ENCODE data around the gene SPDYE1.
"Not testable (repeated sequence)": the region's sequence is repeated elsewhere in the genome, so short reads cannot be mapped to it uniquely, and the experiment has no call there.

SPDYE1 gene

GRCh38 chr7:44037951-44038350 lies 40.3 kb downstream of the SPDYE1 start:
- not testable (repeated sequence) for H3K27me3 ChIP-seq (ENCODE audit: insufficient read depth, low read length, poor library complexity, severe bottlenecking); H3K9me2 ChIP-seq (replicated peaks; ENCODE audit: low read depth, low read length); H3F3A ChIP-seq (ENCODE audit: low read depth); H3K9me3 ChIP-seq (ENCODE audit: insufficient read depth, low read depth, low read length); H3K4me2 ChIP-seq (ENCODE audit: low read depth, low read length, poor library complexity, severe bottlenecking); H3K79me2 ChIP-seq (ENCODE audit: insufficient read depth, low read length); H3K4me3 ChIP-seq (ENCODE audit: low read length, poor library complexity, severe bottlenecking); H2AFZ ChIP-seq (ENCODE audit: low read length); H3K4me1 ChIP-seq (ENCODE audit: insufficient read depth, low read length, poor library complexity, severe bottlenecking); H4K20me1 ChIP-seq (ENCODE audit: insufficient read depth, low read length, poor library complexity, severe bottlenecking); H3K36me3 ChIP-seq (ENCODE audit: insufficient read depth, low read length); H3K9ac ChIP-seq (ENCODE audit: low read depth, low read length, poor library complexity, severe bottlenecking)

DNA sequence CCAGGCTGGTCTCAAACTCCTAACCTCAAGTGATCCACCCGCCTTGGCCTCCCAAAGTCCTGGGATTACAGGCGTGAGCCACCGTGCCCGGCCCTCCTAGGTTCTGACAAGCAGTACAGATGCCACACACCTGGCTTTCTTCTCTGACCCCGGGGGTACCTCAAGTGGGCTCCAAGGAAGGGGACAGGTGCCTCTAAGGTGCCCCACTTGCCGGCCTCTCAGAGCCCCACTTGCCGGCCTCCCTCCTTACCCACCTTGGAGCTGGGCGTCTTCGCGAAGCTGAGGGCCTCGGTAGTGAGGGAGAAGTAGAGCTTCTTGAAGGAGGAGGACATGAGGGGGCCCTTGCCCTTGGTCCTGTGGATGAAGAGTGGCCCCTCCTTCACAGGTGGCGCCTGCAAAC lies 40.9 kb downstream of the SPDYE1 start:
- H3F3A ChIP-seq (ENCODE audit: low read depth); H3K4me2 ChIP-seq (ENCODE audit: low read depth, low read length, poor library complexity, severe bottlenecking); H3K27me3 ChIP-seq (ENCODE audit: insufficient read depth, low read length, poor library complexity, severe bottlenecking); H3K36me3 ChIP-seq (ENCODE audit: insufficient read depth, low read length); H3K4me1 ChIP-seq (ENCODE audit: insufficient read depth, low read length, poor library complexity, severe bottlenecking); H4K20me1 ChIP-seq (ENCODE audit: insufficient read depth, low read length, poor library complexity, severe bottlenecking); H3K9me2 ChIP-seq (replicated peaks; ENCODE audit: low read depth, low read length); H3K79me2 ChIP-seq (ENCODE audit: insufficient read depth, low read length); H3K4me3 ChIP-seq (ENCODE audit: low read length, poor library complexity, severe bottlenecking); H3K9me3 ChIP-seq (ENCODE audit: insufficient read depth, low read depth, low read length); H2AFZ ChIP-seq (ENCODE audit: low read length); H3K9ac ChIP-seq (ENCODE audit: low read depth, low read length, poor library complexity, severe bottlenecking): not testable (repeated sequence)

- not testable (repeated sequence) for H3K4me3 ChIP-seq (ENCODE audit: low read length, poor library complexity, severe bottlenecking); H3K4me1 ChIP-seq (ENCODE audit: insufficient read depth, low read length, poor library complexity, severe bottlenecking); H3K9me3 ChIP-seq (ENCODE audit: insufficient read depth, low read depth, low read length); H3K9me2 ChIP-seq (replicated peaks; ENCODE audit: low read depth, low read length); H4K20me1 ChIP-seq (ENCODE audit: insufficient read depth, low read length, poor library complexity, severe bottlenecking); H3F3A ChIP-seq (ENCODE audit: low read depth); H2AFZ ChIP-seq (ENCODE audit: low read length); H3K27me3 ChIP-seq (ENCODE audit: insufficient read depth, low read length, poor library complexity, severe bottlenecking); H3K9ac ChIP-seq (ENCODE audit: low read depth, low read length, poor library complexity, severe bottlenecking); H3K36me3 ChIP-seq (ENCODE audit: insufficient read depth, low read length); H3K79me2 ChIP-seq (ENCODE audit: insufficient read depth, low read length); H3K4me2 ChIP-seq (ENCODE audit: low read depth, low read length, poor library complexity, severe bottlenecking)
Observed at GRCh38 chr7:44038961-44039558, 41.4 kb downstream of the SPDYE1 start.

DNA sequence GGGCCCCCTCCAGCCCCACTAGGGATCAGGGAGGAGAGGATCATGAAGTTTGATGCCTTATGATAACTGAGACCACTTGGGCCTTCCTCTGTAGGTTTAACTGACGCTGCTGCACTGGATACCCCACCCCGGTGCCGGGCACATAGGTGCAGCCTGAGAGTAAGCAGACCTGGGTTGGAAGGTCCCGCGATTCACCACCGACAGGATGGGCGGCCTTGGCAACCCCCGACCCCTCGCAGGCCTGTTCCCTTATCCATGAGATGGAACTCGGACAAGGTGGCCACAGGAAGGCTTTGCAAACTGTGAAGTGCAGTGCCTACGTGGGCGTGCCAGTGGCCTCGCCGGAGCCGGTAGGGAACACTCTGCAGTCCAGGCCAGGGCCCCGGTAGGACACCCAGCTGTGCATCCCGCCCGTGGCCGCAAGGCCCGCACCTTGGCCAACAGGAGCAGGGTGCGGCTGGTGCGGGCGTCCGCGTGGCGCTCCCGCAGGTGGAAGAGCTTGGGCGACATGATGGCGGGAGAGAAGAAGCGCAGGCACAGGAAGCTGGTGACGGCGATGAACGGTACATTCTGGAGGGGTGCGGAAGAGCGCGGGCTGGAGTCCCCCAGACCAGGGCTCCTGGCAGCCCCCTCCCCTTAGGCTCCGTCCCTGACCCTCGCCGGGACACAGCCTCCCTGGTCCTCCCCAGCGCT lies 42.2 kb downstream of the SPDYE1 start:
- not testable (repeated sequence) for H3K27me3 ChIP-seq (ENCODE audit: insufficient read depth, low read length, poor library complexity, severe bottlenecking); H2AFZ ChIP-seq (ENCODE audit: low read length); H4K20me1 ChIP-seq (ENCODE audit: insufficient read depth, low read length, poor library complexity, severe bottlenecking); H3K4me3 ChIP-seq (ENCODE audit: low read length, poor library complexity, severe bottlenecking); H3K4me1 ChIP-seq (ENCODE audit: insufficient read depth, low read length, poor library complexity, severe bottlenecking); H3K4me2 ChIP-seq (ENCODE audit: low read depth, low read length, poor library complexity, severe bottlenecking); H3K9me3 ChIP-seq (ENCODE audit: insufficient read depth, low read depth, low read length); H3K36me3 ChIP-seq (ENCODE audit: insufficient read depth, low read length); H3K9ac ChIP-seq (ENCODE audit: low read depth, low read length, poor library complexity, severe bottlenecking); H3K9me2 ChIP-seq (replicated peaks; ENCODE audit: low read depth, low read length); H3F3A ChIP-seq (ENCODE audit: low read depth); H3K79me2 ChIP-seq (ENCODE audit: insufficient read depth, low read length)

DNA sequence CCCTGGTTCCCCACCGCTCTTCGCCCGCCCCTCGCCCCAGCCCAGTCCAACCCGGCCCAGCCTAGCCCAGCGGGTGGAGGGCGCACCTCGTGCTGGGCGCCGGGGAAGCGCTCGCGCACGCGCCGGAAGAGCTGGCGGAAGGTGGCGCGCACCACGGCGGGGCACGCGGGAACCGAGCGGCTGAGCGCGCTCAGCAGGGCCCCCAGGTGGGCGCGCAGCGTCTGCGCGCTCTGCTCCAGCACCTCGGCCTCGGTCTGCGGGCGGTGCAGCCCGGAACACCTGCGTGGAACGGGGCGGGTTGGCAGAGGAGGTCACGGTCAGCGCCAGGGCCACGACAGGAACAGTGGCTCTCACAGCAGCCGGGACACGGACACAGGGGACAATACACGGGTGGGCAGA lies 42.8 kb downstream of the SPDYE1 start:
- H3K27me3 ChIP-seq (ENCODE audit: insufficient read depth, low read length, poor library complexity, severe bottlenecking); H3F3A ChIP-seq (ENCODE audit: low read depth); H3K9me2 ChIP-seq (replicated peaks; ENCODE audit: low read depth, low read length); H3K4me3 ChIP-seq (ENCODE audit: low read length, poor library complexity, severe bottlenecking); H3K36me3 ChIP-seq (ENCODE audit: insufficient read depth, low read length); H4K20me1 ChIP-seq (ENCODE audit: insufficient read depth, low read length, poor library complexity, severe bottlenecking); H3K4me1 ChIP-seq (ENCODE audit: insufficient read depth, low read length, poor library complexity, severe bottlenecking); H3K9ac ChIP-seq (ENCODE audit: low read depth, low read length, poor library complexity, severe bottlenecking); H2AFZ ChIP-seq (ENCODE audit: low read length); H3K4me2 ChIP-seq (ENCODE audit: low read depth, low read length, poor library complexity, severe bottlenecking); H3K9me3 ChIP-seq (ENCODE audit: insufficient read depth, low read depth, low read length): not testable (repeated sequence)
- H3K79me2 ChIP-seq (ENCODE audit: insufficient read depth, low read length) = peaks cover 10% of the 10 kb centered on the region
